Hindlimb muscle (tissue), 1 donor: ENCODE data around the gene IL36RN. TPM values are rescaled to one million over a fixed set of nuclear protein-coding genes. Genes with fewer than 3 reads are reported as not detected.

Experiments
- DNase-seq: peaks from one replicate; pipeline ENCODE4 v3.0.0-alpha.2; 2013
- polyA plus RNA-seq: library from polyadenylated mRNA; unstranded; fragments of 120-200 nt; gene quantifications from one replicate; pipeline ENCODE4 v1.2.1, GENCODE V29; 2013; ENCODE audit not compliant: insufficient read length

IL36RN gene
- polyA plus RNA-seq, 1 donor = not detected

GRCh38 chr2:113103277-113103676, 44.3 kb downstream of the IL36RN start:
- DNase-seq = no peak

GRCh38 chr2:113104054-113104611, 45.1 kb downstream of the IL36RN start:
- no peak for DNase-seq

GRCh38 chr2:113105047-113105785, 46.2 kb downstream of the IL36RN start:
- no peak for DNase-seq

- DNase-seq = no peak
These were observed 52.1 kb downstream of the IL36RN start for GRCh38 chr2:113111121-113111520.

GRCh38 chr2:113111823-113112287, 52.9 kb downstream of the IL36RN start:
- no peak for DNase-seq

GRCh38 chr2:113112441-113112840, 53.4 kb downstream of the IL36RN start:
- DNase-seq = no peak

GRCh38 chr2:113112871-113113270, 53.9 kb downstream of the IL36RN start:
- no peak for DNase-seq

GRCh38 chr2:113113807-113114206, 54.8 kb downstream of the IL36RN start:
- no peak for DNase-seq

Other genes starting within 250 kb of the IL36RN start
- 0.76 TPM for gene IL1B, start 222.4 kb upstream of the IL36RN start, polyA plus RNA-seq
- gene IL37, start 148.0 kb upstream of the IL36RN start, polyA plus RNA-seq = not detected
- gene IL36G, start 81.2 kb upstream of the IL36RN start, polyA plus RNA-seq = not detected
- not detected for gene IL36A, start 53.7 kb upstream of the IL36RN start, polyA plus RNA-seq
- not detected for gene IL36B, start 6.3 kb upstream of the IL36RN start, polyA plus RNA-seq
- not detected for gene IL1F10, start 8.8 kb downstream of the IL36RN start, polyA plus RNA-seq
- 1.9 TPM for gene IL1RN, start 68.4 kb downstream of the IL36RN start, polyA plus RNA-seq
- 1.6 TPM for gene PSD4, start 114.8 kb downstream of the IL36RN start, polyA plus RNA-seq
- gene PAX8, start 219.7 kb downstream of the IL36RN start, polyA plus RNA-seq = 2.2 TPM